G401 (cell line): Measurements from ENCODE around the gene ZSCAN31. TPM values are rescaled to one million over a fixed set of nuclear protein-coding genes. Genes with fewer than 3 reads are reported as not detected.

Experiments
- DNase-seq: peaks from one replicate; pipeline ENCODE4 v3.0.0-alpha.2; 2015; ENCODE audit warnings: low spot score
- in situ Hi-C: cut with HindIII; loops from 2 replicates; pipeline ENCODE4 v1.10.0; 2016; ENCODE audit warnings: low sequenced_read_pairs, mixed read lengths
- total RNA-seq: library from RNA; depleted of rRNA; stranded (reverse); fragments of >200 nt; shearing (Covaris generic); gene quantifications from 2 replicates; pipeline ENCODE4 v1.2.3, GENCODE V29; 2014

The ZSCAN31 gene
- total RNA-seq, 1 experiment from 2014 or later, result 10.6 TPM

DNA sequence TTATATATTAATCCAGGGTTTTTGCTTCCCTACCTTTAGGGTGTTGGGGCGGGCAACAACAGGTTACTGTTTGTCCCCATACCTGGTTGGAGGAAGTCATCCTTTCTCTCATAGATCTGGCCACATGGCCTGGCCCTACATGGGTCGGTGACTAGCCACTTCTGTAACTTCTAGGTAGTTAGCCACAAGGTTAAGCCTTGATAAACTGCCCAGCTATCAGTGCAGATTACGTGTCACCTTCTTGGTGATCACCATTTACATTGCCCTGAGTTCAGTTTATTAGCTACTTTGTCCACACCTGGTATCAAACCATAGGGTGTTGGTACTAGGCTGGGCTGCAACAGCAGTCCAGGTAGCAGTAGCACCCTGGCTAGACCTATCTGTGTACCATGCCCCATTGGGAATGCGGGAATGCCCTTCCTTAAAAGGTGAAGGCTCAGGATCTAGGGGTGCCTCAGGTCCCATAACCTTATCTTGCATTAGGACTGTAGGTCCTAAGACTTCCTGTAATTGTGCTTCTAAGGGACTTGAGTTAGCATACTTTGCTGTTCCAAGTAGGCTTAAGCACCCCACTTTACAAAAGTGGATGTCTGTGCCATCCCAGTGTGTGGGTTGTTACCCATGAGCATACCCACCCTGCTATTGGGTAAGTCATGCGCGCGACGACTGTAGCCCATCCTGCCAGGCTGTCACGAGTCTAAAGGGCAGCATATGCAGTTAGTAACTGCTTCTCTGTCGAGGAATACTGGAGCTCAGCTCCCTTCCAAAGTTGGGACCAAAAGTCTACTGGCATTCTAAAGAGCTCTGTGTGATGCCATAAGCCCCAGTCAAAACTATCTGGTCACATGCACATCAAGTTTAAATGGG, 19.0 kb upstream of the ZSCAN31 start:
- in situ Hi-C loops, result no loop called here
- DNase-seq, result no peak

GRCh38 chr6:28353981-28354676, 18.2 kb upstream of the ZSCAN31 start:
- DNase-seq, result peak; percentile 61
- in situ Hi-C loops, result no loop called here

DNA sequence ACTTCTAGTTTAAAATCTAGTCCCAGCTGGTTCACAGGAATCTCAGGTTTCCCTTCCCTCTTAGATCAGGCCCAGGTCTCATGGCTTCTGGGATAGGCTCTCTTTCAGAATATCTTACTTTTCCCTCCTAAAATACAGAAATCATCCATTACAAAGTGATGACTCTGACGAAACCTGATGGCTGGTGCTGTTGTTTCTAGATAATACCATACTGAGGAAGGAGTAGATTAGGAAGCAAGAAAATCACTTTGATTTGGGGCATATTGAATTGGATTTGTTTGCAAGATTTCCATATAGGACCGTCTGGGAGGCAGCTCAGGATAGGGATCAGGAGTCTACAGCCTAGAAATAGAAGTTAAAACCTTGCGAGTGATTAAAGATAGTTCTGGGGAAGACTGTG, 17.4 kb upstream of the ZSCAN31 start:
- in situ Hi-C loops, result no loop called here

GRCh38 chr6:28351493-28351925, 15.6 kb upstream of the ZSCAN31 start:
- in situ Hi-C loops, result no loop called here
- DNase-seq, result no peak

More for the DNA sequence above, 17.4 kb upstream of the ZSCAN31 start:
- no peak for DNase-seq

GRCh38 chr6:28351087-28351486, 15.1 kb upstream of the ZSCAN31 start:
- in situ Hi-C loops, result no loop called here
- DNase-seq, result no peak

- in situ Hi-C loops, result no loop called here
- peak; percentile 92 for DNase-seq
Observed at GRCh38 chr6:28349892-28350737, 14.2 kb upstream of the ZSCAN31 start, which contains the start of gene ZKSCAN3. Gene ZKSCAN3, plus strand, starts transcription at chr6:28349947. Its CDS starts 9,640 bp downstream, at chr6:28359587.

- in situ Hi-C loops, result no loop called here
Observed at GRCh38 chr6:28349344-28349891, 13.5 kb upstream of the ZSCAN31 start.

DNA sequence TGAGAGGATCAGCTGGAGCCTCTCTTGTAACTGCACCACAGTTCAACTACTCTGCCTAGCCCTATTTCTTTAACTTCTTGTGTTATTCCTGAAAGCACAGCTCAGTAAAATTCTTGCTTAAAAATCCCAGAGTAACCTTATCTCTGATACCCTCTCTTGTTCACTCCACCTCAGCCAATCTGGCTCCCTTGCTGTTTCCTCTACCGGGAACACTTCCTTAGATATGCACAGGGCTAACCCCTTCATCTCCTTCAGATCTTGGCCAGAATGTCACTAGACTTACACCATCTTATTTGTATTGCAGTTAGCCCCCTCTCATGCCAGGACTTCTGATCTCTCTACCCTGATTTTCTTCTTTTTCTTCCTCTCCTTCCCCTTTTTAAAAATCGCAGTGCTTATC, 11.2 kb upstream of the ZSCAN31 start:
- no peak for DNase-seq
- in situ Hi-C loops, result no loop called here

More at GRCh38 chr6:28349344-28349891, 13.5 kb upstream of the ZSCAN31 start:
- DNase-seq, result no peak

DNA sequence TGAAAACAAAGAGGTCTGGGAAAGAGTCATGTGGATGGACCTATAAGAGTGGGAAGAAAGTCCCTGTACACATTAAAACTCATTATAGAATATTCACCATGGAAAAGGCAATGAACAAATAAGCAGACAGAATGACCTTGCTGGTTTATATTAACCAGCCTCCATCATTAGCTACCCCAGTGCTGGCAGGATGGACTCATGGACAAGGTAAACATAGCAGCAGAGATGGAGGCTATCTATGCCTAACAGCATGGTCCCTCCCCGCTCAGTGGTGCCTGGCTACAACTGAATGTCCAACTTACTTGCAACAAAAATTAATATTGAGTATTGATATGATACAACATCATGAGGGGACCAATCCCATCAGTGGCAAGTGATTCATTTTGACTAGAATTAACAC, 9.3 kb upstream of the ZSCAN31 start:
- in situ Hi-C loops, result no loop called here
- no peak for DNase-seq

GRCh38 chr6:28343898-28344677, 8.1 kb upstream of the ZSCAN31 start:
- no peak for DNase-seq
- in situ Hi-C loops, result no loop called here

DNA sequence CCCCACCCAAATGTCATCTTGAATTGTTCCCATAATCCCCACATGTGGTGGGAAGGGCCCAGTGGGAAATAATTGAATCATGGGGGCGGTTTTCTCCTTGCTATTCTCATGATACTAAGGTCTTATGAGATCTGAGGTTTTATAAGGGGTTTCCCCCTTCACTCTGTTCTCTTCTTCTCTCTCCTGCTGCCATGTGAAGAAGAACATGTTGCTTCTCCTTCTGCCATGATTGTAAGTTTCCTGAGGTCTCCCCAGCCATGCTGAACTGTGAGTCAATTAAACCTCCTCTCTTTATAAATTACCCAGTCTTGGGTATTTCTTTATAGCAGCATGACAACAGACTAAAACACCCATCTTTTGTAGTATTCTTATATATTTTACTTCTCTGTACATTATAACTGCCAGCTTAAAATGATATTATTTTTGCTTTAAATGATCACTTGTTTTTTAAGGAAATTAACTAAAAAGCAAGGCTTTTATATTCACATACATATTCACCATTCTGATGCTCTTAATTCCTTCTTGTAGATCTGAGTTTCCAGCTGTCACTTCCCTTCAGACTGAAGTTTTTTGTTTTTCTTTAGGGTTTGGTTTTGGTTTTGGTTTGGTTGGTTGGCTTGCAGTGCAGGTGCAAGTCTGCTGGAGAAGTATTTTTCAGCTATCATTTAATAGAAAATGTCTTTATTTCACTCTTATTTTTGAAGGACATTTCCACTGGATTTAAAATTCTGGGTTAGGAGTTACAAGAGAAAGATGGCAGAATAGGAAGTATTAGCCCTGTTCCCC, 4.6 kb upstream of the ZSCAN31 start:
- in situ Hi-C loops, result no loop called here
- DNase-seq, result no peak

DNA sequence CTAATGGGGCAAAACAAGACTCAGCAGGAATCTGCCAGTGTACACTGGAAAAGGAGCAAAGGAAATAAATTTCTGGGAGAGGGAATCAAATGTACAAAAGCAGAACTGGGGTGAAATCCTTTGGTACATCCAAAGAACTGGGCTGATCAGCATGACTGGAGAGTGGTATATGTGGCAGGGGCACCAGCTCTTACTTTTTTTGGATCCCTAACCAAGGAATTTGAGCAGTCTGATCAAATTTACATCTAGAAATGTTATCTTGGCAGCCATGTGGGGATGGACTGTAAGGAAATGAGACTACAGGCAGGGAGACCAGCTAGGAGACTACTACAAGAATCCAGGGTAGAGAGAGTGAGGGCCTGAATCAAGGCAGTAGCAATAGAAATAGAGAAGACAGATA, 1.2 kb upstream of the ZSCAN31 start:
- in situ Hi-C loops, result no loop called here
- no peak for DNase-seq

DNA sequence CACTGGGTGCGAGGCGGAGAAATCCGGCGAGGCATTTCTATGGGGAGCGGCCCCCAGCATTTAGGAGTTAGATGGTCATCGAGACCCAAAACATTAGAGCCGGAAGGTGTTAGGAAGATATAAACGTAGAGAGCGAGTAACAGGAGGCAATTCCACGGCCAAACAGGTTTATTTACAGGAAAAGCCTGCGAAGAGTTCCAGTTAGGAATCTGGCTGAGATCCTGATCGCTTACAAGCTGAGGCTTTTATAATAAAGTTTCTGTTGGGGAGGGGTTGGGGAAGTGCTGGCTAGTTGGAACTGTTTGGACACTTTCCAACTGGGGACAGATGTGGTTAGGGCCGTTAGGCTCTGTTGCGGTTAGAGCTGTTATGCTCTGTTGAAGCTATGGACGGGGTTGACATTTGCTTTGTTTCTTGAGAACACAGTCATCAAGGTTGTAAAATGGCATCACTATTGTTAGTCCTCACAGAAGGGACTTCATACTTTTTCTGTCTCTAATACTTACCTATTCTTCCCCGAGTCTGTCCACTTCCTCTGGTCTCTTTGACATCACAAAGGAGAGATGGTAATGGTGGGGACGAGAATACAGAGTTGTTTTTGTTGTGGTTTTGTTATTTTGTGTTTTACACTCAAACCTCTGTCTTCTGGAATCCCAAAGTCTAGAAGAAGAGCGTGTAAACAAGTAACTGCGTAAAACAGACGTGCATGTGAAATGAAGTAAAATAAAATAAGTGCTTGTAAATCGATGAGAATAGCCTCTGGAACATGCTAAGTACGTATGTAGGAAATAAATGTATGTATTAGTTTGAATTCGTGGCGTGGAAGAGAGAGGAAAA, 554 bp upstream of the ZSCAN31 start:
- in situ Hi-C loops, result no loop called here
- DNase-seq, result no peak

GRCh38 chr6:28335040-28335563, 846 bp downstream of the ZSCAN31 start:
- in situ Hi-C loops, result no loop called here
- no peak for DNase-seq

DNA sequence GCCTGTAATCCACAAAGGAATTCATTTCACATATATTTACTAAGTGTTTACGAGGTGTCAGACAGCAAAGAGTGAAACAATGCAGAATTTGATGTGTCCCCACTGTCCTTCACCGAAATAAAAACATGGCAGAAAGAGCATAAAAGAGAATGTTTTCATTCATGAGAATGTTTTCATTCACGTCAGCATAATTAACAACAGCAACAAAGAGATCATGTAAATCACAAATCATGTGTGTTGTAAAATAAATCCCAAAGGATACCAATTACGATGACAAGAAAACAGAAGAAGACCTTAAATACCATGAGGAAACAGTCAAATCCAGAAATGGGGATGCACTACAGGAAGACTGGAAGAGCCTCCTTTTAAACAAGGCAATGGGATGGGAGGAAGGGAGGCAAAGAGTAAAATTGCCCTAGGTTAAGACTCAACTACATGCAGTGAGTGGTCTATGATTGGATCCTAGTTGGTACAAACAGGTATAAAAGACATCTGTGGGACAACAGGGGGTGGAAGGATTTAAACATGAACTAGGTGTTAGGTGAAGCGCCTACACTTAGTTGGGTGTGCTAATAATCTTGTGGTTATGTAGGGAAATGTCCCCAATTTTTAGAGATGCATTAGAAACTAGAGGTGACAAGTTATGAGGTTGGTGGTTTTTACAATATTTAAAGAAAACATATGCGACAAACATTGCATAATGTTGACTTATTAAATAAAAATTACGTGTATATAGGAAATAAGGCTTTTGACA, 1.5 kb downstream of the ZSCAN31 start:
- in situ Hi-C loops, result no loop called here
- peak; percentile 14 for DNase-seq

DNA sequence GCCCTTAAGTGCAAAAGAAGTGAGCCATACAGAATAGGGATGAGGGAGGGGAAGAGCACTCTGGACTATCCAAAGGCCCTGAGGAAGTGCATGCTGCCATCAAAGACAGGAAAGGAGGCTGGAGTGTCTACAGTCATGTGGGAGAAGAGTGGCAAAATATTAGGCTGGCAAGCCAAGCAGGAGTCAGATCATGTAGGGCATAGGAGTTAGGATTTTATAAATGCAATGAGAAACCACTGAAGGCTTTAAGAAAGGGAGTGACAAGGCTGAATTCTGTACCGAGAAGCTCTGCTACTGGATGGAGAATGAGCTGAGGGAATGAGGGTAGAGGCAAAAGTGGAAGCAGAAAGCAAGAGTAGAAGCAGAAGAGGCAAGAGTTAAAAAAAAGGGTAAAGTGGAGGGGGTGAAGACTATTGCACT, 2.3 kb downstream of the ZSCAN31 start:
- in situ Hi-C loops, result no loop called here
- DNase-seq, result no peak
